A549 (cell line): Measurements from ENCODE around the gene TBC1D22A.

Experiments
- CTCF ChIP-seq: fragments of >200 bp; sonication (Bioruptor Twin); formaldehyde crosslinking; IDR thresholded peaks from 3 replicates; pipeline ENCODE4 v1.5.1; 2016
- GATA3 ChIP-seq: IDR thresholded peaks from 2 replicates; pipeline ENCODE4 v1.6.1; 2012; ENCODE audit warnings: borderline replicate concordance
- PBX3 ChIP-seq: IDR thresholded peaks from 2 replicates; pipeline ENCODE4 v1.6.1; 2012
- POLR2A ChIP-seq: IDR thresholded peaks from 2 replicates; pipeline ENCODE4 v1.6.1; 2012; ENCODE audit warnings: mild to moderate bottlenecking, low read length
- RNF2 ChIP-seq: fragments of 200-600 bp; sonication (generic); IDR thresholded peaks from 2 replicates; pipeline ENCODE4 v1.6.1; 2016; ENCODE audit warnings: low read depth, mild to moderate bottlenecking, antibody characterized with exemption, moderate library complexity, borderline replicate concordance
- ZNF302 ChIP-seq: fragments of 250-450 bp; sonication (Bioruptor Pico); IDR thresholded peaks from 2 replicates; pipeline ENCODE4 v1.9.0; 2021; ENCODE audit warnings: inconsistent platforms, mild to moderate bottlenecking, moderate library complexity

GRCh38 chr22:46895753-46896152 is 133.3 kb downstream of the TBC1D22A start:
- TF ChIP-seq ZNF302 (no peak), RNF2 (no peak), CTCF (no peak), POLR2A (no peak), GATA3 (no peak), PBX3 (no peak)
